Ishikawa (cell line): ENCODE measurements around the gene MBTPS1.

Source experiments
- CEBPB ChIP-seq: IDR thresholded peaks from 2 replicates; pipeline ENCODE4 v1.6.1; 2012
- CREB1 ChIP-seq: IDR thresholded peaks from 2 replicates; pipeline ENCODE4 v1.6.1; 2012; ENCODE audit warnings: low read depth
- EGR1 ChIP-seq: IDR thresholded peaks from 2 replicates; pipeline ENCODE4 v1.6.1; 2012
- EP300 ChIP-seq: IDR thresholded peaks from 2 replicates; pipeline ENCODE4 v1.6.1; 2012; ENCODE audit warnings: borderline replicate concordance
- FOXM1 ChIP-seq: IDR thresholded peaks from 2 replicates; pipeline ENCODE4 v1.6.1; 2012; ENCODE audit warnings: low read depth, borderline replicate concordance
- NFIC ChIP-seq: IDR thresholded peaks from 2 replicates; pipeline ENCODE4 v1.6.1; 2012
- RAD21 ChIP-seq: IDR thresholded peaks from 2 replicates; pipeline ENCODE4 v1.6.1; 2012; ENCODE audit warnings: low read depth
- TAF1 ChIP-seq: IDR thresholded peaks from 2 replicates; pipeline ENCODE4 v1.6.1; 2012; ENCODE audit warnings: low read depth, mild to moderate bottlenecking
- TCF12 ChIP-seq: IDR thresholded peaks from 2 replicates; pipeline ENCODE4 v1.6.1; 2012; ENCODE audit warnings: low read depth
- TEAD4 ChIP-seq: IDR thresholded peaks from 2 replicates; pipeline ENCODE4 v1.6.1; 2012
- YY1 ChIP-seq: IDR thresholded peaks from 2 replicates; pipeline ENCODE4 v1.6.1; 2012; ENCODE audit warnings: low read depth
- ZBTB7A ChIP-seq: IDR thresholded peaks from 2 replicates; pipeline ENCODE4 v1.6.1; 2012; ENCODE audit warnings: low read depth
- TF ChIP-seq, protein P1 (sequence below): IDR thresholded peaks from 2 replicates; pipeline ENCODE4 v1.6.1; 2012
- TF ChIP-seq, protein P2 (sequence below): IDR thresholded peaks from 2 replicates; pipeline ENCODE4 v1.6.1; 2012; ENCODE audit warnings: low read depth, mild to moderate bottlenecking
- TF ChIP-seq, protein P3 (sequence below): IDR thresholded peaks from 2 replicates; pipeline ENCODE4 v1.6.1; 2012

Gene MBTPS1

DNA sequence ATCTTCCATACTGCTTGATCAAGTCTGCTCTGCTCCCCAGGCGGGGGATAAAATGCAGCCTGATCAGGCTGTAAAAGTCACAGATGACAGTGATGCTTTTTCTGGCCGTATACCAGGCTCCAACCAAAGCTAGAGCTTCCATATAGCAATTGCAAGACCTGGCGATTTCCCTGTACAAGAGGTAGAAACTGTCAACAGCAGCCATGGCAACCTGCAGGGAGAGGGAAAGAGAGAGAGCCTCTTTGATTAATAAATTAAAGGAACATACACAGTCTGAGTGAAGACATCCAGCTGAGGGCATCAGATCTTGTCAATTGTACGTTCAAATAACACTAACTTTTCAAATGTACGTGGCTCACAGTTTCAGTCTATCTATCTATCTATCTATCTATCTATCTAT lies 14.4 kb upstream of the MBTPS1 start:
- no peak for TF ChIP-seq EP300
- TF ChIP-seq, protein P1, sequence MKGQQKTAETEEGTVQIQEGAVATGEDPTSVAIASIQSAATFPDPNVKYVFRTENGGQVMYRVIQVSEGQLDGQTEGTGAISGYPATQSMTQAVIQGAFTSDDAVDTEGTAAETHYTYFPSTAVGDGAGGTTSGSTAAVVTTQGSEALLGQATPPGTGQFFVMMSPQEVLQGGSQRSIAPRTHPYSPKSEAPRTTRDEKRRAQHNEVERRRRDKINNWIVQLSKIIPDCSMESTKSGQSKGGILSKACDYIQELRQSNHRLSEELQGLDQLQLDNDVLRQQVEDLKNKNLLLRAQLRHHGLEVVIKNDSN, result no peak

DNA sequence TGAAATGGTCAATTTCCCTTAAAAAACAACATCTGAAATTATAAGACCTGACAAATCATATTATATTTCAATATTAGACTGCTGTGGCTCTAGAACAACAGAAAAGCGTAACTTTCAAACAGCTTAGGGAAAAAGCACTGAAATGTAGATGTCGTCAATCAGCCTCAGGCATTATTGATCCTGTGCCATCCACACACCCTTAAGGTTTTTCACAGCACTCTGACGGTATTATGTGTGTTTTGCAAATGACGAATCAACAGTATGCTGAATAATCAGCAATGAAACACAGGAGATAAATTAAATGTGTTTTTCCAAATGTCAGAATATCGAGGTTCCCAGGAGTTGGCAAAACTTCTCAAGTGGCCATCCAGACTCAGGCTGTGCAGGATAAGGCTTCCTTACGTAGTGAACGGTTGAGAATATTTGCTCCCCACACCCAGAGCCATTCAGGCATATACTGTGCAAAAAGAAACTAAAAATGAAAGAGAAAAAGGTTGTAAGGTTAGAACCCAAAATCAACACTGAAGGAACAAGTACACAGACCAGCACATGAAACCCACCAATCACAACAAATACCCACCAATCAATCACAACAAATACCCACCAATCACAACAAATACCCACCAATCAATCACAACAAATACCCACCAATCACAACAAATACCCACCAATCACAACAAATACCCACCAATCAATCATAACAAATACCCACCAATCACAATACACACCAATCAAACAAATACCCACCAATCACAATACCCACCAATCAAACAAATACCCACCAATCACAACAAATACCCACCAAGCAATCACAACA lies 7.7 kb upstream of the MBTPS1 start:
- TF ChIP-seq, protein P1, result no peak
- TF ChIP-seq CREB1, result no peak

DNA sequence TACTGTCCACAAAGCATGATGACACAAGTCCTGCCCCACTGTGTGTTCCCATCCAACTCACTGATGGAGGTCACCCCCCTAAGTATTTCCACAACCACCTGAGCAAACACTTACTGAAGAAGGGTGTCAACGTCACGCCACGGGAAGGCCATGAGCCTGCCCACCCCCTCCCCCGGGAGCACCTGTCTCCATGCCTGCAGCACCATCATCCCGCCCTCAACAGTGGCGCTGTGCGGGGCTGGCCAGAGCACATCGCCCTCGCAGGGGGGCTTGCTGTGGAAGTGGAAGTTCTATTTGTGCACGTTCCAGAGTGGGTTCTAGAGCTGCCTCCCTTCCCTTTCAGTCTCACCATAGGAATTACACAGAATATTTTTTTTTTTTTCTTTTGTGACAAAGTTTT lies 4.3 kb upstream of the MBTPS1 start:
- no peak for TF ChIP-seq FOXM1
- no peak for TF ChIP-seq YY1
- no peak for TF ChIP-seq EGR1
- no peak for TF ChIP-seq RAD21
- no peak for TF ChIP-seq NFIC
- TF ChIP-seq, protein P1, result no peak
- TF ChIP-seq TCF12, result no peak
- TF ChIP-seq, protein P2, sequence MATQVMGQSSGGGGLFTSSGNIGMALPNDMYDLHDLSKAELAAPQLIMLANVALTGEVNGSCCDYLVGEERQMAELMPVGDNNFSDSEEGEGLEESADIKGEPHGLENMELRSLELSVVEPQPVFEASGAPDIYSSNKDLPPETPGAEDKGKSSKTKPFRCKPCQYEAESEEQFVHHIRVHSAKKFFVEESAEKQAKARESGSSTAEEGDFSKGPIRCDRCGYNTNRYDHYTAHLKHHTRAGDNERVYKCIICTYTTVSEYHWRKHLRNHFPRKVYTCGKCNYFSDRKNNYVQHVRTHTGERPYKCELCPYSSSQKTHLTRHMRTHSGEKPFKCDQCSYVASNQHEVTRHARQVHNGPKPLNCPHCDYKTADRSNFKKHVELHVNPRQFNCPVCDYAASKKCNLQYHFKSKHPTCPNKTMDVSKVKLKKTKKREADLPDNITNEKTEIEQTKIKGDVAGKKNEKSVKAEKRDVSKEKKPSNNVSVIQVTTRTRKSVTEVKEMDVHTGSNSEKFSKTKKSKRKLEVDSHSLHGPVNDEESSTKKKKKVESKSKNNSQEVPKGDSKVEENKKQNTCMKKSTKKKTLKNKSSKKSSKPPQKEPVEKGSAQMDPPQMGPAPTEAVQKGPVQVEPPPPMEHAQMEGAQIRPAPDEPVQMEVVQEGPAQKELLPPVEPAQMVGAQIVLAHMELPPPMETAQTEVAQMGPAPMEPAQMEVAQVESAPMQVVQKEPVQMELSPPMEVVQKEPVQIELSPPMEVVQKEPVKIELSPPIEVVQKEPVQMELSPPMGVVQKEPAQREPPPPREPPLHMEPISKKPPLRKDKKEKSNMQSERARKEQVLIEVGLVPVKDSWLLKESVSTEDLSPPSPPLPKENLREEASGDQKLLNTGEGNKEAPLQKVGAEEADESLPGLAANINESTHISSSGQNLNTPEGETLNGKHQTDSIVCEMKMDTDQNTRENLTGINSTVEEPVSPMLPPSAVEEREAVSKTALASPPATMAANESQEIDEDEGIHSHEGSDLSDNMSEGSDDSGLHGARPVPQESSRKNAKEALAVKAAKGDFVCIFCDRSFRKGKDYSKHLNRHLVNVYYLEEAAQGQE, result no peak
- TF ChIP-seq EP300, result no peak
- no peak for TF ChIP-seq TAF1
- TF ChIP-seq, protein P3, sequence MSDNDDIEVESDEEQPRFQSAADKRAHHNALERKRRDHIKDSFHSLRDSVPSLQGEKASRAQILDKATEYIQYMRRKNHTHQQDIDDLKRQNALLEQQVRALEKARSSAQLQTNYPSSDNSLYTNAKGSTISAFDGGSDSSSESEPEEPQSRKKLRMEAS, result no peak
- no peak for TF ChIP-seq CEBPB
- no peak for TF ChIP-seq TEAD4
- no peak for TF ChIP-seq CREB1
- no peak for TF ChIP-seq ZBTB7A

DNA sequence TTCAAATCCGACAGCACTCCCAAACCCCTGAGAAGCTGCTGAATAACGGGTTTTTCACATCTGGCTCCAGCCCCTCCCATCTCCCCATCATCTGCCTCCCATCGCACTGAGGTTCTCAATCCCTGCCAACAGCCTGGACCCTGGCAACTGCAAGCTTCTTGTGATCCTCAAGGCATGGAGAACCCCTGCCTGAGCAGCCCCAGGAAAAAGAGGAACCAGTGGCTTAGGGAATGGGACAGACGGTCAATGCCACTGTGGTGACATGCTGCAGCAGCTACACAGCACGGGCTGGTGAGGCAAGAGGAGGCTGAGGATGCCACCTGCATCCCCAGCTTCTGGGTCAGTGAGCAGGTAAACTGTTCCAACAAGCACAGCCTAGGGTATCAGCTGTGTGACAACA lies 3.3 kb upstream of the MBTPS1 start:
- TF ChIP-seq TCF12 (no peak), NFIC (no peak), FOXM1 (no peak), TEAD4 (no peak), EGR1 (no peak), RAD21 (no peak), CREB1 (no peak), YY1 (no peak), ZBTB7A (no peak), TAF1 (no peak), EP300 (no peak)
- TF ChIP-seq, protein P1, result no peak
- TF ChIP-seq, protein P3, result no peak

DNA sequence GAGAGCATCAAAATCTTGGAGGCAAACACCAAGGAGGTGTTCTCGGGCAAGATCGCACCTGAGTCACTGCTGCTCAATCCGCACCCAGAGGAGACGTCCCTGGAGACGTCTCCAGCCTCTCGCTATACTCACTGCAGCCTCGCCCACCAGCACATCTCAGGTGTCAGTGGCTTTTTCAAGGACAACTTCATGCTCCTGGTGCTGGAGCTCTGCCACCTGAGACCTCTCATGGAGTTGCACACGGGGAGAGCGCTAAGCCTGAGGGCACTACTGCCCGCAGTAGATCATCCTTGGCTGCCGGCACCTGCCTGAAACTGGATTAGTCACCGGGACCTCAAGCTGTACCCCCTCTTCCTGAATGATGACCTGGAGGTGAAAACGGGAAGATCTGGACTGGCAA lies 2.6 kb upstream of the MBTPS1 start:
- TF ChIP-seq TAF1, result no peak
- no peak for TF ChIP-seq NFIC
- TF ChIP-seq, protein P1, result no peak
- TF ChIP-seq CREB1, result no peak
- TF ChIP-seq EGR1, result no peak
- no peak for TF ChIP-seq TEAD4
- TF ChIP-seq, protein P2, result no peak
- no peak for TF ChIP-seq YY1
- TF ChIP-seq EP300, result no peak
- TF ChIP-seq, protein P3, result no peak
- TF ChIP-seq RAD21, result no peak
- TF ChIP-seq TCF12, result no peak
